Pulmonary artery endothelial cell (primary cell): Measurements from ENCODE around the gene FBXL4. TPM values are rescaled to one million over a fixed set of nuclear protein-coding genes. Genes with fewer than 3 reads are reported as not detected.

Experiments
- DNase-seq: peaks from one replicate; pipeline ENCODE4 v3.0.0-alpha.2; 2011; ENCODE audit warnings: low read depth, low spot score
- total RNA-seq: library from RNA; depleted of rRNA; stranded (reverse); fragments of >200 nt; gene quantifications from 2 replicates; pipeline ENCODE4 v1.2.3, GENCODE V29; 2014

Gene FBXL4
- 8.2 and 12.0 TPM in 2 replicates for total RNA-seq

DNA sequence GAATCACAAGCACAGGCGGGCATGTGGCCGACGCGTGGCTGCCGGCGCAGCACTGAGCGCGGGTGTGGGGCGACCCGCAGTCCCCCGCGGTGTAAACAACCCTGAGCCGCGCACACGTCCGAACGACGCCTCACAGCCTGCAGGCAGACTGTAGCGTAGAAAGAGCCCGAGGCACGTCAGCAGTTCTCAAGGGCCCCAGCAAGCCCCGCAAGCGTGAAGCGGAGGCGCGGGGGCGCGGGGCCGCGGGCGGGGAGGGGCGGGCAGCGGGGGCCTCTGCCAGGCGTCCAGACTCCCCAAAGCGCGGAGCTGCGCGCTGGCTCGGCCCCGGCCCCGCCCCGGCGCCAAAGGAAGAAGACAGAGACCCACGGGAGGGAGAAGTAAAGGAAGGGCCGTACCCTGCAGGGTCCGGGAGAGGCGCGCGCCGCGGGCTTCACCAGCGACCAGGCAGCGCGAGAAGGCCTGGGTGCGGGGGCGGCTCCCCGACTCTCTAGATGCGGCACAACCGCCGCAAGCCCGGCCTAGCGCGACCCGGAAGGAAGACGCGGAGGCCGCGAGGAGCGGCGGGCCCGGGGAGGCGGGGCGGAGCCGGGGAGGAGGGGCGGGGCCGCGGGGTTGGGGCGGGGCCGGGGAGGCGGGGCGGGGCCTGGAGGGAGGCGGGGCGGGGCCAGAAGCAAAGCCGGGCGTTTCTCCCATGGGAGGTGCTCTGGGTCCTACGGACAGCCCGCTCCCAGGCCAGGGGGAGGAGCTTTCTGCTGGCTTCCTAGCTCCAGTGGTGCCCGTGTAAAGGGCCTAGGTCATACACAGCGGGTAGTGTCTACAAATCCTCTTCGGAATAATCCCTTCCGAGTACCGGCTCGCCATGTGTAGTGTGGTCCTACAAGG is at the start of gene FBXL4:
FBXL4 (minus strand) TSS at position 536 of the 882 bp plus-strand sequence. CDS start 20,958 bp downstream, outside the sequence.
- no peak for DNase-seq

DNA sequence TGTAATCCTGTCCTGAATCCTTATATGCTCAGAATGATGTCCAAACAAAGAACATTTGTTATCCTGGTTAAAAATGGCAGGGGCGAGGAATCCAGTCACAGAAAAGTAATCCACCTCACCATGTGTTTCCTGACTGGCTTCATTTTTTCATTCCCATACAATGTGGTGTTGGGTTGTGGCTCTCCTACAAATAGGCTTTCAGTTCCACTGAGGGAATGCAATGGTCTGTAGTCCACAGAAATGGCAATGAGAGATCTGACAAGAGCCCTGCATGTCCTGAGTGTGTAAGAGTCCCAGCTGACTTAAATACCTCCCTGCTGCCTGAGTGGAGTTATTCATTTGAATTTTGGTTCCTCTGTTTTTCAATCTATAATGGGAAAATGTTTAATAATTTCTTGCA is 47.4 kb upstream of the FBXL4 start:
- DNase-seq, result no peak

DNA sequence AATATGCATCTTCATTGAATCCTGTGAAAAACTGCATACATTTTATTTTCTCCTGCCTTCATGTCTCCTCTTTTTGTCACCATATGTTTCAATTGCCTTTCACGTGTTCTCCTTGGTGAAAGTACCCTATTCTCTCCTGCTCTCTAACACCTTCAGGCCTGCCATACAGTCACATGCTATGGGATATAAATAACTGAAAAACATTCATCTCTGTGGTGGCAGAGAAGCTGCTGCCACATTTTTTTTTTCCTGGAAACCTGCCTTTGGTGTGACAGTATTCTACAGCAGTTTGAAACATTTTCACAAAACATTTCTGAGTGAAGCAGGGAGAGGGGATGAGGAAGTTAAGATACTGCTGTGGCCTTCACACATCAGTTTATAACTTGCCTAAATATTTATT is 44.8 kb upstream of the FBXL4 start:
- no peak for DNase-seq

DNA sequence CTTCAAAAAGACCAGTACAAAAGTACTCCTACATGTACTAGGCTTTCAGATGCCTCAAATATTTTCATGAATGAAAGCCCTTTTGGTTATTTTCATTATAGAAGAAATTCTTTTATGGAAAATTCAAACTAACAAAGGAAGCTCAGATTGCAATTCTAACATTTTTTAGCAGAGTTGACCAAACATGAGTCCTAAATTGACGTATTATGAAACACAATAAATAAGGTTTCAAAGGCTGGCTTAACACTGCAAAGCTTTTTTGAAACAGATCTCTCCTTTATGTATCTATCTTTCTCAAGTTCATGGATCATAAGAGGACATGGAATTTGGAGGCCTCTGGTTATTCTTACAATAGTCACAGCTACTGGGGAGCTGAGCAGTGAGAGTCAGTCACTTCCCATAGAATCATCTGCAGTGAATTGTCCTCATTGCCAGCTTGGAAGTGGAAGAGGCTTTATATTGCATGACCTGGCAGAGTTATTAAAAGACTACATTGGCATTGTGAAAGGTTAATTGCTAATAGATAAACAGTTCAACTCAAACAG is 38.4 kb upstream of the FBXL4 start:
- no peak for DNase-seq

DNA sequence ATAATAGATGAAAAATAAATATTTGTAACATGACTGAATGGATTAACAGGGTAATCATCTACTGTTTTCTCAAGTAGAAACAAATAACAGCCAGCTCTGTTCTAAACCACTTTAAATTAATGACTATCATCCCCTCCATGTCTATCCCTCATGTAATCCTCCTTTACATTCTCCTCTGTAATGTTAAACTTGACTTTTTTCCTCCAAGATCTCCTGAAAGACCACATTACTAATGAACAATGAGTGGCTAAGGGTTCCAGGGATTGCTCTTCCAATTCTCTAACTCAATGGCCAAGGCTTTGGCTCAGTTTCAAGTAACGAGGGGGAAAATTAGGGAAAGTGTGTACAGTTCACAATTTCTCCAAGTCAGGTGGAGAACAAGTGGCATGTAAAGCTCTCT is 37.6 kb upstream of the FBXL4 start:
- no peak for DNase-seq

DNA sequence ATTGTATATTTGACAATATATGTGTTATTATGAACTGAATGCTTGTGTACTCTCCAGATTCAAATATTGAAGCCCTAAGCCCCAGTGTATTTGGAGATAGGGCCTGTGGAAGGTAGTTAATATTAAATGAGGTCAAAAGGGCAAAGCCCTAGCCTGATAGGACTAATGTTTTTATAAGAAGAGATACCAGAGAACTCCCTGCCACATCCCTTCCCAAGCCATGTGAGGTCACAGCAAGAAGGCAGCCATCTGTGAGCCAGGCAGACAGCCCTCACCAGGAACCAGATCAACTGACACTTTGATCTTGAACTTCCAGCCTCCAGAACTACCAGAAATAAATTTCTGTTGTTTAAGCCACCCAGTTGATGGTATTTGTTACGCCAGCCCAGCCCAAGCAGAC is 36.4 kb upstream of the FBXL4 start:
- no peak for DNase-seq

DNA sequence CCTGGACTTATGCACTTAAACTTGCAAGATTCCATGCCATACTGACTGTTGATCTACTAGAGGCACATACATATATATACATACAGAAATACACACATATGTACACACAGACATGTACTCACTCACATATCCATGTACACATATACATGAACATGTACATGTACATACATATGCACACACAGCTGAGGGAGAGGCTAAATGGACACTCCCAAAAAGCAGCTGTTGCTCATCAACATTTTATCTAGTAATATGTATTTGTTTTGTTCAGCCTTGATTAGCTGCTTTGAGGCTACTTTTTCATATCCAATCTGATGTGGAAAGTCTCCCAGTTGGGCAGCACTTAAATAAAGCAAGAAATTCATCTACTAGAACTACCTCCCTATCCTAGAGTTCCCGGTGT is 33.7 kb upstream of the FBXL4 start:
- DNase-seq, result no peak

DNA sequence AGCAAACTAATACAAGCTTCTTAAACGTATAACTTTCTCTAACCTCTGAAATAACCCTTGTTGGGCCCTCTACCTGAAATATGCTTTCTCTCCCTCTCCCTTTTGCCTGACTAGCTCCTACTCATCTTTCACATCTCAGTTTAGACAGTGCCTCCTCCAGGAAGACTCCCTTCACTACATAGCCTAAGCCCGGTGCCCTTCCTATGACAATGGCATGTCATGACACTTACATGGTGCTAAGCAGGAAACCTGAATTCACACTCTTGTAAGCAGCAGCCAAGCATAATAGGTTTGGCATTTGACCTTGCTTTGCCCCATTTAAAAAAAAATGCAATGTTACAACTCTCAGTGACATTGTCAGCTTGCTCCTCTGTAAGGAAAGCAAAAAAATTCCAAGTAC is 33.1 kb upstream of the FBXL4 start:
- DNase-seq, result no peak

DNA sequence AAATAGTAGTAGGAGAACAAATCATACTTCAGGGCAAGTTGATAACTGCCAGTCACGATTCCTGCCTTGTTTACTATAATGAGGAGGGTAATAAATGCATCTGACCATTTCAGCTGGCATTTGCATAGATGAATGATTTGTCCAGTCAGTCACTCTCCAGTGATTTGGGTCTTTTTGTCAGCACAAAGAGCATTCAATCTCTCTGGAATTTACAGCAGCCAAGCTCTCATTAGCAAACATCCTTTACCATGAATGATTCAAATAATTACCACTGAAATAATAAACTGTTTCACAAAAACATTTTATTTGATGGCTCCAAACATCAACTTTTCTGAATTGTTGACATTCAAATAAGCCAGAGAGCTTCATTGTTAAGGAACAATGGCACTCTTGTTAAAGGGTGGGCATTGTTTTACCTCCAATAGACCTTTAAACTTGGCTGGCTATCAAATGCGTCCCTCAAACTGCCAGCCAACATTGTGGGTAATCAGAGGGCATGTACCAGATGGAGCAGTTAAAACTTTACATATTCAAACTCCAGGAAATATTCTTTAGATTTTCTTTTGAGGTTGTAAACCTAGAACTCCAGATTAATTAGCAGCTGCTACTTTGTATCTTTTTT is 30.0 kb upstream of the FBXL4 start:
- no peak for DNase-seq

DNA sequence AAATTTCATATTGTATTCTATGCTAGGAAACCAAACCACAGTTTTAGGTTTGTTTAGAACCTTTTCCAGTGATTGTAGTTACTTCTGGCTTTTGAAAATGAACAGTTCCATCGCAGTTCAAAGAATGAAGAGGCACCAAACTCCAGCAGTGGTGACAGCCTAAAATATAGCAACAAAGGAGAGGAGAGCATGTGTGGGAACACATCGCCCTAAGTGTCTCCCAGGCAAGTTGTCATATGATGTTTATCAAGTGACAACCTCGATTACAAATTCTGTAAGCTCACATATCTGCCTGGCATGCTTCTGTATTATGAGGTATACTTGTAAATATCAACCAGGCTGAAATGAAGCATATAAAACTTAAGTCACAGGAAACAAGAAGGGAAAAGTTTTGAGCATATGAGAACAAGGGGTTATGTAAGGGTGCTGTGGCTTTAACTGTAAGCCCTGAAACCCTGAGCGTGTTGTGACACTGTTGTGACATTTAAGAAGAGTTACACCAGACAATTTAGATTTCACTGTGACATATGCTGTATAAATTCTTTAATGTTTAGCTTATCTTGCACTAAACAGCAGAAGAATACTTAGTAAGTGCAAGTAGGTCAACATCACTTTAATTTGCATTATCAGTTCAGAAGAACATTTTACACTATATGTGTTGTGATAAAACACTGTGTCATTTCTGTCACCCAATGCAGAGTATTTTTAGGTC is 29.1 kb upstream of the FBXL4 start:
- DNase-seq, result no peak

DNA sequence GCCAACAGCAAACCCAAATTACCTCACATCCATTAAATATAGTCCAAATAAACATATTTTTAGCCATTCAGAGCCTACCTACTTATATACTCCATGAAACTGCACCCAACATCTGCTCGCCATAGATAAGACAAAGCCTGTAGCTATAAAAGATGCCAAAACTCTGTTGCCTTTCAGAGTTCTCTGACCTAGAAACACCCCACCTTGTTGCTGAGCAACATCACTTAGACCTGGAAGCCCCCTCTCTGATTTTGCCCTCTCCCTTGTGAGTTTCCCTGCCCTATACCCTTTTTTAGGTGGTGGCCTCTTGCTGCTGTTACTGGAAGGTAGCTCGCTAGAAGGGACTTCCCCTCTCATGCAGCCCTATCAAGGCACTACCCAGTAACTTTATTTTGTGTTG is 27.7 kb upstream of the FBXL4 start:
- no peak for DNase-seq

DNA sequence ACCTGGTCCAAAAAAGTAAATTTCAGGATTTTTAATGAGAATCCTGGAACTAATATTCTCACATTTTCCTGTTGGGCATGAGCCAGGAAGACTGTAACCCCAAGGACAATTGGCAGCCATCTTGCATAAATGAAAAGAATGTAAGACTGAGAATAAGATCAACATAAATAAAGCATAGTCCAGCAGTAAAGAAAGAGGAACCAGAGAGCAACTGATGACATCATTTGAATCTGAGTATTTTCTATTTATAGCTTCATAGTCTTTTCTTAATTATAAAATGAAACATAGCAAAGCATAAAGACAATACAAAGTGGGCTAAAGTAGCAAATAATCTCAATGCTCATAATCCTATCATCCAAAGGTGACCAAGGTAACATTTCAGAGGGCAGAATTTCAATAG is 26.6 kb upstream of the FBXL4 start:
- no peak for DNase-seq

DNA sequence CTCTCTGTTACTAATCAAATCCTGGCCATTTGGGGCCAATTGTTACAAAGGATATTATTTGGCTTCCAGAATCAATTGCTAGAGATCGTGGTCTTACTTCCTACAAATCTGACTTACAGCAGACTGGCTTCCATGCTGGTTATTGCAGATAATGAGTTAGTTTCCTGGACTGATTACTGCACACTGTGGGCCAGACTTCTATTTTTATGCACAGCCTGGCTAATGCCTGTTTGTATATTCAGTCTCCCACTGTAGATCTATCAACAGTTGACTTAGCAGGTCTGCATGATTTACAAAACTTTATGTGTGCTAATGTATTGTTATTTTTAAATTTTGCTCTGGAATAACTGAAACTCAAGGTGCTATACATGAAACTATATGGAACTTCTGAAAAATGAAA is 25.8 kb upstream of the FBXL4 start:
- no peak for DNase-seq

DNA sequence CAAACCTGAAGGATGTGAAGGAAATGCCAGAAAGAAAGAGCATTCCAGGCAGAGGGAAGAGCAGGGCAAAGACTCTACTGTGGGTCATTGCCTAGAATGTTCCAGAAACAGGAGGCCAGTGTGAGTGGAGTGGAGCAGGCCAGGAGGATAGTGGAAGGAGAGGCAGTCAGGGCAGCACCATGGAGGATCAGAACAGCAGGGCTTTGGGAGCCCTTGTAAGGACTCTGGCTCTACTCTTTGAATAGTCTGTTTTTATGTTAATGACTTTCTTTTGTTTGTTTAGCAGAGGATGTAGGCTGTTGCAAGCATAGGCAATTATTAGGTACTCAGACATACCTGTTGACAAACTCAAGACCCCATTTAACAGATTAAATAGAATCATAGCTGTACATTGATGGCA is 23.6 kb upstream of the FBXL4 start:
- DNase-seq, result no peak

DNA sequence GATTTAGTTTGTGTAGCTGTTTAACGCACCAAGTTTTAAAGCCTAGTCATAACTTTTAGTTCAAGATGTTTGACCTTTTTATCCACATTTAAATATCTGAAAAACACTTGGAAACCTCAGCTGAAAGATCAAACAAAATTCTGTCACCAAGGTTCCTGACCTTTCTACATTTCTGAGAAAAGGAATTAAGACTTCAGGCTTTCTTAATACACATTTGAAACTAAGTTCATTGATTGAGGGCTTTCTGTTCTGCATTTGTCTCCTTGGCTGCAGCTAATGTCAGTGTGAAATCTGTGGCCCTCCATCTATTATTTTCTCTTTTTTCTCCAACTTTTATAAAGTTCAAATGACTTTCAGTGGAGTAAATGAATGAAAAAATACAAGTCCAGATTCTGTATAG is 22.7 kb upstream of the FBXL4 start:
- no peak for DNase-seq

DNA sequence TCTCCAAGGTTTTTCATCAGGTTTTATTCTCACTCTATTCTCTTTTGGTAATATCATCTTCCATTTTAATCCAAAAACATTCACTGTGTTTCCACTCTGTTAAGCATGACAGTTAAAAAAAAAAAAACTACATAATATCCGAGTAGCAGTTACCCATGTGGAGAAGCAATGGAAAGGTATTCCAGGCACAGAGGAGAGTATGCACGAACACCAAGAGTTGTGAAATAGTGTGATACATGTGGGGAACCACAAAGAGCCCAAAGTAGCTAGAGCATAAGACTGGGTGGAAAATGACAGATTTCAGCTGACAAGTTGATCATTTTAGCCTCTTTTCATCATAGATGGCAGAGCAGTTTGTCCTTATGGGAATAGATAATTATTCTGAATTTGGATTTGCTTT is 19.9 kb upstream of the FBXL4 start:
- DNase-seq, result no peak

DNA sequence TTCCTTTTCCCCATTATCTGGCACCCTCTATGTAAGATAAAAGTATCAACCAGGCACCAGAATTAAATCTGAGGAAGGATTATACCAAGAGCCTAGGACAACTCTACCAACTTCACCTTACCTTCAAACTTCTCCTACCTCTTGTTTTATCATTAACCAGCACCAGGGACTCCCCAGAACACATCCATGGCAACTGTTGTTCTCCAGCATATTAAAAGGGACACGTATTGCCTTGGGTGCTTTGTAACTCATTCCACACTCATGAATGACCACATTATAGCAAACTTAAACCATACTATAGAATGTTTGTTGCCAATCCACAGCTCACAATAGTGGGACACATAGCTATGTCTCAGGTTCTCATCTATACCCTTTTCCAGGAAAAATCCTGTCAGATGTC is 11.9 kb upstream of the FBXL4 start:
- no peak for DNase-seq

DNA sequence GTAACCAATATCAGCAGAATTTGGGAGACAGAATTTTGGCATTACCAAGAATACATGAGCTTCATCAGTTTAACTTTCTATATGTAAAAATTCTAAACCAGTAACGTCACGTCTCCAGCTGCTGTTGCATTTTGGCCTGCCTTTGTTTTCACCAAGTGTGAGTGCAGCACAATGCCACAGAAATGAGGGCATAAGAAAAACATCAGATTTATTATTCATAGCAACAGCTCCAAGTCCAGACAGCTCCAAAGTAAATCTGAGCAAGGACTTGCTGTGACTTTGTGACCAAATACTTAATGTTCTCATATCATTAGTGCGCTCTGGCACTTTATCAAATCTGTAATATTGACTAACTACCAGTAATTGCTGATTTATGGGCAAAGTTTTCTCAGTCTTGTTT is 11.0 kb upstream of the FBXL4 start:
- DNase-seq, result peak; percentile 37

DNA sequence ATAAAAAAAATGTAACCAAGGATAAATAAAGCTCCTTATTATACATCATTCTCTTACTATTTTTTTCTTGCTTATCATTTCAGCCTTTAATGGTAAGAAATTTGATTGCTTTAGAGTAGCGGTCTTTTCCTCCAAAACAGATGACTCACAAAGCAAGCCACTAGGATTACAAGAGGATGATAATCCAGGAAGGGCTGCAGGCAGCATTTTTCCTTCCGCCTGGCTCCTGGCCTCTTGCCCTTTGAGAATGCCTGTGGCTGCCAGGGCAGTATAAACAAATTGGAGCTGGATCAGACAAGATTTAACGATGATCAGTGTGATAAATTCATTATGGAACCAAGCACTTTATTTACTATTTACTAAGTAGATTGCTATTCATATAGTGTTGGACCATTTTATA is 9.7 kb upstream of the FBXL4 start:
- peak; percentile 88 for DNase-seq

DNA sequence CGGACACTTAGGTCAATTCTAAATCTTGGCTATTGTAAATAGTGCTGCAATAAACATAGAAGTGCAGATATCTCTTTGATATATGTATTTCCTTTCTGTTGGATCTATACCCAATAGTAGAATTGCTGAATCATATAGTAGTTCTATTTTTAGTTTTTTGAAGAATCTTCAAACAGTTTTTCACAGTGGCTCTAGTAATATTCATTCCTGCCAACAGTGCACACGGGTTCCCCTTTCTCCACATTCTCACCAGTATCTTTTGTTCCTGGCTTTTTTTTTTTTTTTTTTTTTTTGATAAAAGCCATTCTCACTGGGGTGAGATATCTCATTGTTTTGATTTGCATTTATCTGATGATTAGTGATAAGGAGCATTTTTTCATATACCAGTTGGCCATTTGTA is 1.8 kb upstream of the FBXL4 start:
- DNase-seq, result no peak

DNA sequence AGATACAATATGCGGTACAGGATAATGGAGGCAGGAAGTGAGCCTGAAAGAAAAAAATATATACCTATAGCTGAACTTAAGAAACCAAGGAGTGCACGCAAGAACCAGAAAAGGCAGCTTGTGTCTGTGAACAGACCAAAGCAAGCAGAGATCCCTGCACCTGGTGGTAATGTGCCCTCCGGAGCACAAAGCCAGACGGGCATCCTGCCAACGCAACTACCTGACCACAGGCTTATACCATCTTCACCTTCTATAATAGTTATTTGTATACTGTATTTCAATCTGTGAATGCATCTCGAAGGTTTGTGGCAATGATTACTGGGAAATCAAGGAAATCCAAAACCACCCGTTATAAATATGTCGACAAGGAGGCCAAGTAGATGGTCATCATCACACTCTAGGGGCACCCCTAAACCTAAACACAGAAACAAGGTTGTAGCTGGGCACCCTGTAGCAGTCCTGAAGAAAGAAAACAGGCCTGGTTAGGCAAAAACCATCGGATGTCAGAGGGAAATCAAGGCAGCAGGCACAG is 801 bp downstream of the FBXL4 start:
- DNase-seq, result no peak
